Measurements from ENCODE around the gene ARHGEF39. TPM values are rescaled to one million over a fixed set of nuclear protein-coding genes. Genes with fewer than 3 reads are reported as not detected.
A peak's percentile ranks its signal among the peaks of the same experiment; 100 is the strongest.

The ARHGEF39 gene
- total RNA-seq, 1 experiment from 2014 or later: 15.4 TPM

DNA sequence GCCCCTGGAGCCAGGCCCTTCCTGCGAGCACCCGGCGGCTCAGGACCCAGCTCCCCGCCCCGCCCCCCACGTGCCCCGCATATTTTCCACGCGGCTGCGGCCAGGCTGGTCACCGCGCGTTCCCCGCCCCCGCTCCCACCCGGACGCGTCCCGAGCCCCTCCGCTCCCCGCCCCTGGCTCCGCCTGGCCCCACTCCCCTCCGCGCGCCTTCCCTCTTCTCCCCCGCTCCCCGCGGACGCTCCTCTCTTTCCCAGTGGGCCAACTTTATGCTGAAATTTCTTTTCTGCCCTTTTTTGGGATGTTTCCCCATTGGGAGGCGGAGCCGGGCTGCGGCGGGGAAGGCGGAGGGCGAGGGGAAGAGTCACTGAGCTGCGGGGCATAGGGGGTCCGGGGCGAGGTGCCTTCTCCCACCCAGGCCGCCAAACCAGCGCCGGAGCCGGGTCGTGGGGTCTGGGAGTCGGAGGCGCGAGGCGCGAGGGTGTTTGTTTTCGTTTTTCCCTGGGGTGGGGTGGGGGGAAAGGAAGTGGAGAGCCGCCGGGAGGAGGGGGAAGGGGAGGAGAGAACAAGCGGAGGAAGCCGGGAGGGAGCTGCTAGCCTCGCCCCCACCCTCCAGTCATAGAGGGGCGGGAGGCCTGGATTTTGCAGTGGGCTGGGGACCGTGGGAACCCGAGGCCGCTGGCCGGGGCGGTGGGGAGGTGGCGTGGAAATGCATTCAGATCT lies 25.8 kb upstream of the ARHGEF39 start:
- intact Hi-C loops (cut with micrococcal nuclease; ENCODE audit: unreplicated experiment): no loop called here
- TF ChIP-seq, protein P1, sequence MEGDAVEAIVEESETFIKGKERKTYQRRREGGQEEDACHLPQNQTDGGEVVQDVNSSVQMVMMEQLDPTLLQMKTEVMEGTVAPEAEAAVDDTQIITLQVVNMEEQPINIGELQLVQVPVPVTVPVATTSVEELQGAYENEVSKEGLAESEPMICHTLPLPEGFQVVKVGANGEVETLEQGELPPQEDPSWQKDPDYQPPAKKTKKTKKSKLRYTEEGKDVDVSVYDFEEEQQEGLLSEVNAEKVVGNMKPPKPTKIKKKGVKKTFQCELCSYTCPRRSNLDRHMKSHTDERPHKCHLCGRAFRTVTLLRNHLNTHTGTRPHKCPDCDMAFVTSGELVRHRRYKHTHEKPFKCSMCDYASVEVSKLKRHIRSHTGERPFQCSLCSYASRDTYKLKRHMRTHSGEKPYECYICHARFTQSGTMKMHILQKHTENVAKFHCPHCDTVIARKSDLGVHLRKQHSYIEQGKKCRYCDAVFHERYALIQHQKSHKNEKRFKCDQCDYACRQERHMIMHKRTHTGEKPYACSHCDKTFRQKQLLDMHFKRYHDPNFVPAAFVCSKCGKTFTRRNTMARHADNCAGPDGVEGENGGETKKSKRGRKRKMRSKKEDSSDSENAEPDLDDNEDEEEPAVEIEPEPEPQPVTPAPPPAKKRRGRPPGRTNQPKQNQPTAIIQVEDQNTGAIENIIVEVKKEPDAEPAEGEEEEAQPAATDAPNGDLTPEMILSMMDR (IDR thresholded peaks at IDR 0.05; ENCODE audit: unreplicated experiment): no peak
- peak overlapping the region; percentile 81 for H3K27ac Mint-ChIP-seq (ENCODE audit: unreplicated experiment)

GRCh38 chr9:35690294-35690613 lies 25.3 kb upstream of the ARHGEF39 start:
- peak overlapping the region; percentile 81 for H3K27ac Mint-ChIP-seq (ENCODE audit: unreplicated experiment)
- intact Hi-C loops (cut with micrococcal nuclease; ENCODE audit: unreplicated experiment): no loop called here
- no TSS peak for BruUV-seq (replicated peaks)
- H3K27me3 Mint-ChIP-seq (ENCODE audit: unreplicated experiment): no peaks in the 10 kb centered on the region
- no peaks in the 10 kb centered on the region for H3K9me3 Mint-ChIP-seq (ENCODE audit: low read depth, unreplicated experiment)
- peak overlapping the region; percentile 87 for H3K4me3 Mint-ChIP-seq (ENCODE audit: low read depth, unreplicated experiment)
- no peak for DNase-seq
- peaks cover 45% of the 10 kb centered on the region for H3K36me3 Mint-ChIP-seq (ENCODE audit: insufficient read depth, unreplicated experiment)
- TF ChIP-seq, protein P1 (IDR thresholded peaks at IDR 0.05; ENCODE audit: unreplicated experiment): no peak
- peaks cover 8% of the 10 kb centered on the region for H3K4me1 Mint-ChIP-seq (ENCODE audit: low read depth, unreplicated experiment)
- CTCF ChIA-PET: interaction anchor here (0.6 to 1.1 kb wide), 2 partner anchors 23 to 25 kb away, joined by 3 read pairs; partner anchors contain the start of gene ARHGEF39

More for the DNA sequence above, 25.8 kb upstream of the ARHGEF39 start:
- peak; percentile 39 for DNase-seq
- Mint-ChIP-seq H3K9me3 (ENCODE audit: low read depth, unreplicated experiment) (no peaks in the 10 kb centered on the region), H3K4me1 (ENCODE audit: low read depth, unreplicated experiment) (peaks cover 8% of the 10 kb centered on the region), H3K27me3 (ENCODE audit: unreplicated experiment) (no peaks in the 10 kb centered on the region), H3K36me3 (ENCODE audit: insufficient read depth, unreplicated experiment) (peaks cover 39% of the 10 kb centered on the region), H3K4me3 (ENCODE audit: low read depth, unreplicated experiment) (peak overlapping the region; percentile 87)
- no TSS peak for BruUV-seq (replicated peaks)
- CTCF ChIA-PET: interaction anchor here (0.6 to 1.1 kb wide), 2 partner anchors 23 to 26 kb away, joined by 3 read pairs; partner anchors contain the start of gene ARHGEF39

- peak; percentile 51 for DNase-seq
- H3K36me3 Mint-ChIP-seq (ENCODE audit: insufficient read depth, unreplicated experiment): peaks cover 48% of the 10 kb centered on the region
- no peaks in the 10 kb centered on the region for H3K9me3 Mint-ChIP-seq (ENCODE audit: low read depth, unreplicated experiment)
- H3K27me3 Mint-ChIP-seq (ENCODE audit: unreplicated experiment): no peaks in the 10 kb centered on the region
- TF ChIP-seq, protein P1 (IDR thresholded peaks at IDR 0.05; ENCODE audit: unreplicated experiment): no peak
- BruUV-seq (replicated peaks): TSS peak; percentile 60
- CTCF ChIA-PET: interaction anchor here (1.1 to 2.9 kb wide), 3 partner anchors 16 to 28 kb away, joined by 3 to 7 read pairs (median 6); partner anchors contain the start of genes ARHGEF39 and CA9
- intact Hi-C loops (cut with micrococcal nuclease; ENCODE audit: unreplicated experiment): no loop called here
- peaks cover 8% of the 10 kb centered on the region for H3K4me1 Mint-ChIP-seq (ENCODE audit: low read depth, unreplicated experiment)
- H3K27ac Mint-ChIP-seq (ENCODE audit: unreplicated experiment): peak within 1 kb of the TSS; percentile 95
- H3K4me3 Mint-ChIP-seq (ENCODE audit: low read depth, unreplicated experiment): peak within 1 kb of the TSS; percentile 87
Observed at GRCh38 chr9:35689542-35690293, 24.7 kb upstream of the ARHGEF39 start, which contains the start of gene TPM2. Gene TPM2 (minus strand): TSS chr9:35689925. CDS start chr9:35689817, 108 bp downstream.

DNA sequence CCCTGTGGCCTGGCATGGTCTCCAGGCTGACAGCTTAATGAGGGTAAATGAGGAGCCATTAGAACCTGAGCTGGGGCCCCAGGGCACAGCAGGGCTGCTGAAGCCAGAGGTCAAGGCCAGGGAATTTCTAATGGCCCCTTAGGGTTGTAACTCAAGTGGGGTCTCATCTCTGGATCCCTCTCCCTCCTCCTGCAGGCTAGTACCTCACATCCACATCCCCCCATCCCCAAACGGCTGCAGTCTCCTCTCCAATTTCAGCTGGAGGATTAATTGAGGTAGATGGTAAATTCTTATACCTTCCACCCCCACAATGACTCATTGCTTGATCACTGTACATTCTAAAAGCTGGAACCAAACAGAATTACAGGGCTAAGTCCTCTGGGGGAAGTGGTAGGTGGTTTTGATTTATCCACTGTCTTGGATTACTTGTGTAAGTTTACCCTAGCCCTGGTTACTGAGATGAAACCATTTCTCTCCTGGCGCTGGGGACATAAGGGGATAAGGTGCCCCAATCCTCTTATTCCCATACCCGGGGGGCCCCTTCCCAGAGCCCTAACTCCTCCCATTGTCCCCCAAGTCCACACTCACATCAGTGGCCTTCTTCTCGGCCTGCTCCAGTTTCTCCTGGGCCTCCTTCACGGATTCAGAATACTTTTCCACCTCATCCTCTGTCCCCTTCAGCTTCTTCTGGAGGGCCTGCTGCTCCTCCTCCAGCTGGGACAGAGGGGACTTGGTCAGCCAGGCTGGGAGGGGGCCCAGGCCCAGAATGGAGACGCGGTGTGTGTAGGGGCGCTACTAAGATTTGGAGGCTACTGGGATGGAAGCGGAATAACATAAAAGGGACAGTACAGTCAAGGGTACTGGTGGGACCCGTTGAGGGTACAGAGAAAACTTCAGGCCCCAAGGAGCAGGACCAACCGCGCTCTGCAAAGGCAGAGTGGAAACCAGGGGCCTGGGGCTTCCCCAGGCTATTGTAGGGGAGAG lies 23.9 kb upstream of the ARHGEF39 start:
- Mint-ChIP-seq H3K9me3 (ENCODE audit: low read depth, unreplicated experiment) (no peaks in the 10 kb centered on the region), H3K27me3 (ENCODE audit: unreplicated experiment) (no peaks in the 10 kb centered on the region), H3K4me1 (ENCODE audit: low read depth, unreplicated experiment) (peaks cover 8% of the 10 kb centered on the region), H3K4me3 (ENCODE audit: low read depth, unreplicated experiment) (peak overlapping the region; percentile 87), H3K27ac (ENCODE audit: unreplicated experiment) (peak overlapping the region; percentile 95), H3K36me3 (ENCODE audit: insufficient read depth, unreplicated experiment) (peaks cover 53% of the 10 kb centered on the region)
- TF ChIP-seq, protein P1 (IDR thresholded peaks at IDR 0.05; ENCODE audit: unreplicated experiment): no peak
- intact Hi-C loops (cut with micrococcal nuclease; ENCODE audit: unreplicated experiment): no loop called here
- no TSS peak for BruUV-seq (replicated peaks)
- no peak for DNase-seq
- CTCF ChIA-PET: interaction anchor here (0.6 to 2.9 kb wide), 6 partner anchors 14 to 1549 kb away, joined by 3 to 7 read pairs (median 3); partner anchors contain the start of genes ARHGEF39 and CA9
